GM19239 (cell line): ENCODE results near the gene AGT.
"Not testable (repeated sequence)": the region's sequence is repeated elsewhere in the genome, so short reads cannot be mapped to it uniquely, and the experiment has no call there.

Source experiments
- DNase-seq: peaks from one replicate; pipeline ENCODE4 v3.0.0; 2011; ENCODE audit warnings: low spot score; ENCODE audit not compliant: insufficient read length
- FAIRE-seq: peaks from 2 replicates; lab custom pipeline; 2011; peaks lifted over from hg19 to GRCh38; lab: Jason Lieb, UNC

Gene AGT

DNA sequence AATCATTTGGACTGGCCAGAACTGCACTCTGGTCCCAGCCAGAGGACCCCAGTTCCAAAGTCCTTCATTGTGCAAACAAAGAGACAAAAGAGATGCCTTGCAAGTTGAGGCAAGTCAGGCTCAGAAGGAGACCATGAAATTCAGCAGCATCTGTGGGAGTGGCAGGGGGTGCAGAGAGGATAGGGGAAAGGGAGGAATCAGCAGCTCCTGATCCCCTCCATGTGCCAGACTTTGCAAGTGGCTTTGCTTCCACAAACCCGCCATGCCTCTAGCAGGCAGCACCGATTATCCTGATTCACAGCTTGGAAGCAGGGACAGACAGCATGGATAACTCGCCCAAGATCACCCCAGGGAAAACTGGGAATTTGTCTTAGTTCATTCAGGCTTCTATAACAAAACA is 31.1 kb upstream of the AGT start:
- no peak for FAIRE-seq
- DNase-seq, result no peak

DNA sequence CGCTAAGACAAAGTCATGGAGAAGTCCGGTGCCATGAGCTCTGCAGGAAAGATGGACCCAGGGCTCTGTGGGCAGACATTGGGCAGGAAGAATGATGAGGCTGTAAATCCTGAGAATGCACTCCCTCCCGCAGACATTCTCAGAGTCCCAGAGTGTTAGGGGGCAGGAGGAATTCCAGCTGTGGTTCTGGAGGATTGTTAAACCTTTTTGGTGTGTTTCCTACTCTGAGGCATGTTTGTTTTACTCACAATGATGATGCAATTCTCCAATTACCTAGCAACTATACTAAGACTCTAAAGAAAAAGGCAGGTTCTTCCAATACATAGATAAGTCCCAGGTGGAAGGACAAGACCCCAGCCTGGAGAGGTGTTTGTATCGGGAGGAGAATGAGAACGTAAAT is 30.5 kb upstream of the AGT start:
- no peak for DNase-seq
- no peak for FAIRE-seq

DNA sequence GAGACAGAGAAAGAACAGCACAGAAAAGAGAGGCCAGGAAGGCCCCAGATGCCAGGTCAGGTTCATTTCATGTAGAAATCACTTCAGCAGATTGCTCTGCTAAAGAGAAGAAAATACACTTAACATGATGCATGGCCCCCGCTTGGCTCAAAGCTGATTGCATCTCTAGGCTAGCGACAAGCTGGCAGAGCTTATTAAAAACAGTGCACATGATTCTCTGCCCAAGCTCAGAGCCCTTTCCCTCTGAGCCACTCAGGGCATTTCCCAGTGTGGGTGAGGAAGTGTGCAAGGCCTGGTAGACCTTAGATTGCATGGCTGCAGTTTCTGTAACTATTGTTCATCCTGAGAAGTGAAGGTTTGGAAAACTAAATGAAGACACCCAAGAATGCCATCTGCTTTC is 30.0 kb upstream of the AGT start:
- no peak for FAIRE-seq
- DNase-seq, result no peak

DNA sequence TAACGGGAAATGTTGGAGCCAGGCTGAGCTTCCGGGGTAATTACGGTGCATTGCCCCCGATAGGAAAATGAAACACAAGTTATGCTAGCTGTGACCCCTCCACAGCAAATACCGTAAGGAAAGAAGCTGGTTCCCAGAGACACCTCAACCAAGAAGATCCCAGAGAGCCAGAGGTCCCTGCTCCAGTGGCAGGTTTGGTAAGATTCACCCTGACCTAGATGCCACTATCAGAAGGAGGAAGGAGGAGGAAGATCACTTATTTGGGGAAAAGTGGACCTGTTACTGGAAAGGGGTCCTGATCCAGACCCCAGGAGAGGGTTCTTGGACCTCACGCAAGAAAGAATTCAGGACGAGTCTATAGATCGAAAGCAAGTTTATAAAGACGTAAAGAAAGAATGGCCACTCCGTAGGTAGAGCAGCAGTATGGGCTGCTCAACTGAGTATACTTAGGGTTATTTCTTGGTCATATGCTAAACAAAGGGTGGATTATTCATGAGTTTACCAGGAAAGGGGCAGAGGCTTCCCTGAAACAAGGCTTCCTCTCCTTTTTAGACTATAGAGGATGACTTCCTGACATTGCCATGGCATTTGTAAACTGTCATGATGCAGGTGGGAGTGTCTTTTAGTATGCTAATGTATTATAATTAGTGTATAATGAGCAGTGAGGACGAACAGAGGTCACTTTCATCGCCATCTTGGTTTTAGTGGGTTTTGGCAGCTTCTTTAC is 25.8 kb upstream of the AGT start:
- FAIRE-seq, result no peak

DNA sequence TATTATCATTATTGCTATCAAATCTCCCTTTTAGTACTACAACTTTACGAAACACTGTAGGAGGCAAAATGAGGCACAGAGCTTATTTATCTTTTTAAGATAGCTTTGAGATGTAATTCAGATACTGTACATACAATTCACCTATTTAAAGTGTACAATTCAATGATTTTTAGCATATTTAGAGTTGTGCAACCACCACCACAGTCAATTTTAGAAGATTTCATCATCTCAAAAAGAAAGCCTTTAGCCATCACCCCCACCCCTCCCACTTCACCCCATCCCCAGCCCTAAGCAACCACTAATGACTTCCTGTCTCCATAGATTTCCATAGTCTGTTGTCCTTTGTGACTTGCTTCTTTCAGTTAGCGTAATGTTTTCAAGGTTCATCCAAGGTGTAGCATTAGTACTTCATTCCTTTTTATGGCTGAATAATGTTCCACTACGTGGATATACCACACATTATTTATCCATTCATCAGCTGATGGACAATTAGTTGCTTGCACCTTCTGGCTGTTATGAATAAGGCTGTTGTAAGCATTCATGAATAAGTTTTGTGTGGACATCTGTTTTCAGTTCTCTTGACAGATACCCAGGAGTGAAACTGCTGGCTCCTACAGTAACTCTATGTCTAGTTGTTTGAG is 23.8 kb upstream of the AGT start:
- FAIRE-seq (no peak), DNase-seq (no peak)

More for the DNA sequence above, 25.8 kb upstream of the AGT start:
- DNase-seq, result no peak

DNA sequence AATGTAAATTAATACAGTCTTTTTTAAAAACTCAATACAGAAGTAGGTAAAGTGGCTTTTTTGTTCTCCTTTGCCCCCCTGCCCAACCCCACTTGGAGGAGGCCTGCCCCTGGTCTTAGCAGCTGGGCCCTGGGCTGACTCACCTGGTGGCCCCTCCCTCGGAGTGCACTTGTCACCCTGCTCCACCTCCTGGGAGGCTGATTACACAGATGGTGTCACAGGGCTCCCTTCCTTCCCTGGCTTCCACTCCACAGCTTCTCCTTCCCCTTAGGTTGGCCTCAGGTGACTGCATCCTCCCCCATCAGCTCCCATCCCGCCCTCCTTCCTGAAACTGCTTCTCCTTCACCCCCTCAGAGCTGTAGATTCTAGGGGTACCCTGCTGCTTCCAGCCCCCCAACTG is 21.5 kb upstream of the AGT start:
- no peak for DNase-seq
- FAIRE-seq, result no peak

DNA sequence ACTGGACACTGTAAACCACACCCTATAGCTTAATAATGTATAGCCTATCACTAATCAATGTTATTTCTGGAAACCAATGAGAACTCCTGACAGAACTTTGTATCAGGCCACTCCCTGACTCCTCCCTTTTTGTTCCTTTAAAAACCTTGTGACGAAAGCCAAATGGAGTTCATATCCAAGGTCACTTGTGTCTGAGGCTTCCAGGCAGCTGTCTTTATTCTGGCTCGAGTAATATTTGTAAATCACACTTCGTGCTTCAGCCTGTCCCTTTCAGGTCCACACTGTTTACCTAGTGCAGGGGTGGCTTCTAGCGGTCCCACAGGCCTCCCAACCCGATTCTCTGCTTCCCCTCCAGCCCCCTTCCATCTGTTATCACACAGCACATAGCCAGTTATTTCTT is 17.1 kb upstream of the AGT start:
- FAIRE-seq (no peak), DNase-seq (no peak)

DNA sequence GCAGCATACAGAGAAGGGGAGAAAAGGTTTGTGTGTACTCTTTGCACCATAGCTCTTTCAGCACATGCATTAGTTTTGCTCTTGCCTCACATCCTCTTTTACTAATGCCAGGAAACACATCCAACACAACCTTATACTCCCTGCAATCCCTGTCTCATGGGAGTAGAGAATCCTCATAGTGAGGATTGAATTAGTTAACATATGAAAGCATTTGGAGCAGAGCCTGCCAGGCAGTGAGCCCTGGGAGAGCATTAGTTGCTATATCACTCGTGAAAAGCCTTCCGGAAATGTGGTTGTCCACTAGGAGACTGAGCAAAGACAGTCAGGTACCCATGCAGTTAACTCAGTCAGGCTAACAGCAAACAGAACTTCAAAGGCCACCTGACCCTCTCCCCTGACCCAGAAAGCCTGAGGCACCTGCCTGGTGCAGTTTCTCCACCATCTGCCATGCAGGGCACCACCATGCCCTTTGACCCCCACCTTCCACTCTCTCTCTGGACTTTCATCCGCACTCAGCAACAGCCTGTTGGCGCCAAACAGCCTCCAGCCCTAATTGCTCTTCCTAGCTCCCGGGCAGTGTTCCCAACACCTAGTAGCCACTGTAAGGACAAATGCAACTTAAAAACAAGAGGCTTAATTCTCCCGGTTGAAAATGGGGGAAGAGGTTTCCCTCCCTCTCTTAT is 14.9 kb upstream of the AGT start:
- no peak for DNase-seq
- FAIRE-seq, result no peak

DNA sequence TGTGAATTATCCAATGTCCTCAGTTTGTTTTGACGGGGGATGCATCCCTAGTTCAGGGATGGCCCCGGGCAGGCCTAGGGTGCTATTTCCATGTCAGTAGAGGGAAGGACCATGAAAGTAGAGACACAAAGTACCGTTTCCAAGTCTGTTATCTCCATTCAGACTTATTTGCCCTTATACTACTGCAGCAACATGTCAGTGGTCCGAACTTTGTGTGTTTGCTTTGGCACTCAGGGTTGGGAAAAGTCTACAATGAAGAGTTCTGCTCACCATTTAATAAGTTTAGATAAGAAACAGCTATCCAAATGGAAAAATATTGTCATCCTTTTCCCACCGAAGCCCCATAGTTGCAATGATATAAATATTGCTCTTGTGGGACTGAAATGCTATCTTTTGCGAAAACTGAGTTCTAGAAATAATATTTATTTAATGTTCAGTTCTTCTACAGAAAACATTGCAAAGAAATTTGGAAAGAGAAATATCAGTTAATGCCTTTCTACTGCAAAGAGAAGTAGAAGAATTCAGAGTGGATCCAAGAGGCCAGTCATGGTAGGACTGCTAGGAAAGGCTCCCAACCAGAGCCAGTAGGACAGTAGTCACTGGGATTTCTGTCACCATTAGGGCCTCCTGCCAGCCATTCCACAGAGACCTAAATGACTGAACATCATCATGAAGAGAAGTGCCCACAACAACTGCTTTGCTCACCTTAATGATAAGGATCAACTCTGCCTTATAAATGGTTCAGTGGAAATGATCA is 11.5 kb upstream of the AGT start:
- no peak for FAIRE-seq

DNA sequence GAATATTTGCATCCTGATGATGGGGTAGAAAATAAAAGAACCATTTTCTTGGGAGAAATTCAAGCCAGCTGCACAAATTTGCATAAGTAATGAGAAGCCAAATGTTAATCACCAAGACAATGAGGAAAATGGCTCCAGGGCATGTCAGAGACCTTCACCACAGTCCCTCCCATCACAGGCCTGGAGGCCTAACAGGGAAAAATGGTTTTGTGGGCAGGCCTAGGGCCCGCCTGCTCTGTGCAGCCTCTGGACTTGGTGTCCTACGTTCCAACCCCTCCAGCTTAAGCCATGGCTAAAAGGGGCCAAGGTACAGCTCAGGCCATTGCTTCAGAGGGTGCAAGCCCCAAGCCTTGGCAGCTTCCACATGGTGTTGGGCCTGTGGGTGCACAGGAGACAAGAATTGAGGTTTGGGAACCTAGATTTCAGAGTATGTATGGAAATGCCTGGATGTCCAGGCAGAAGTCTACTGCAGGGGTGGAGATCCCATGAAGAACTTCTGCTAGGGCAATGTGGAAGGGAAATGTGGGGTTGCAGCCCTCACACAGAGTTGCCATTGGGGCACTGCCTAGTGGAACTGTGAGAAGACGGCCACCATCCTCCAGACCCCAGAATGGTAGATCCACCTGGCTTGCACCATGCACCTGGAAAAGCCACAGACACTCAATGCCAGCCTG is 8.1 kb upstream of the AGT start:
- not testable (repeated sequence) for DNase-seq, FAIRE-seq

More for the DNA sequence above, 11.5 kb upstream of the AGT start:
- no peak for DNase-seq

DNA sequence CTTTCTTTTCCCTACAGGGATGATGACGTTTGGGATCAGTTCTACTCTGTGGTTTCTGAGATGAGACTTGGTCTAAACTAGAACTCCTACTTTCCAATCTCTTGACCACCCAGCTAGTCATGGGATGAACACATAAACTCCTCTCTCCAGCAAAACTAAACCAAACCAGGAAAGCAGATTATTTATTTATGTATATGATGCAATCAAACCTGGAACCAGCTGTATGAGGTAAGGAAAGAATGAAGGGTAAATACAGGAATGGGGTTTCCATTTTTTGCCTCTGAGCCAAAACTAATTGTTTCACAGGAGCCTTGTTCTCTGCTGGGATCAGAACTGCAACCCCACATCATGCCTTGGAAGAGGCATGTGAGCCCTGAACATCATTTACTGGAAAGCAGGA is 3.3 kb upstream of the AGT start:
- DNase-seq (no peak), FAIRE-seq (no peak)

DNA sequence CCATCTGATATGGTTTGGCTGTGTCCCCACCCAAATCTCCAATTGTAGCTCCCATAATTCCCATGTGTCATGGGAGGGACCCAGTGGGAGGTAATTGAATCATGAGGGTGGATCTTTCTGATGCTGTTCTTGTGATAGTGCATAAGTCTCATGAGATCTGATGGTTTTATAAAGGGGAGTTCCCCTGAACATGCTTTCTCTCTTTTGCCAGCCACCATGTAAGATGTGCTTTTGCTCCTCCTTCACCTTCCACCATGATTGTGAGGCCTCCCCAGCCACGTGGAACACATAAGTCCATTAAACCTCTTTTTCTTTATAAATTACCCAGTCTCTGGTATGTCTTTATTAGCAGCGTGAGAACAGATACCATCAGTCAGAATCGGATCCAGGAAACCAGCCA is 2.5 kb upstream of the AGT start:
- not testable (repeated sequence) for DNase-seq, FAIRE-seq

DNA sequence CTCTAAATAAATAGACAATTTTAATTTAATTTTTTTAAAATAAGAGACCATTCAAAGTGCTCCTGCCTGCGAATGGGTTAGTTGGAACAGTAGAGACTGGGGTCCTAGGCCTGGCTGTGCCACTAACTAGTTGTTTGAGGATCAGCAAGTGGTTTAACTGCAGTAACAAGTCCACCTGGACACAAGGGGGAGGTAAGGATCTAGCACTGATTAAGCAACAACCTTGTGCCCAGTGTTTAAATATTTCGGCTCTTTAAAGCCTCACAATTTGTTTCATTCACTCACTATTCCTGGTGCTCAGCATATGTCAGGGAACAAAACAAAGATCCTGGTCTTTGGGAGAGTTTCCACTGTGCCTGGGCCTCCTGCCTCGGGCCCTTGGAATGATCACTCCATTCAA is 1.6 kb upstream of the AGT start:
- no peak for FAIRE-seq
- no peak for DNase-seq

DNA sequence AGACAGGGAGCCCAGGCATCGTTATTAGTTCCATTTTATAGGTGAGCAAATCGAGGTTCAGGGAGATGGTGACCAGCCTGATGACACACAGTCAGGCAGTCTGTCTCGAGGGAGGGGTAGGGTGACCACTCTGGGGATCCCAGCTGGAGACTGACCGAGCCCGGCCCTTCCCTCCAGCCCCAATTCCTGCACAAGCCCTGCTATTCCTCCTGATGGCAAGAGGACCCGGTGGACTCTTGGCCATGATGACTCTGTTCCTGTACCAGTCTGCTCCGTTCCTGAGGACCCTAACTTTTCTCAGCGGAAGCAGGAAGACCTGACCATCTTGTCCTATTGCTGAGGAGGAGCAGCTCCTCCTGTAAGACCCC is 391 bp downstream of the AGT start:
- no peak for DNase-seq
- FAIRE-seq, result no peak

DNA sequence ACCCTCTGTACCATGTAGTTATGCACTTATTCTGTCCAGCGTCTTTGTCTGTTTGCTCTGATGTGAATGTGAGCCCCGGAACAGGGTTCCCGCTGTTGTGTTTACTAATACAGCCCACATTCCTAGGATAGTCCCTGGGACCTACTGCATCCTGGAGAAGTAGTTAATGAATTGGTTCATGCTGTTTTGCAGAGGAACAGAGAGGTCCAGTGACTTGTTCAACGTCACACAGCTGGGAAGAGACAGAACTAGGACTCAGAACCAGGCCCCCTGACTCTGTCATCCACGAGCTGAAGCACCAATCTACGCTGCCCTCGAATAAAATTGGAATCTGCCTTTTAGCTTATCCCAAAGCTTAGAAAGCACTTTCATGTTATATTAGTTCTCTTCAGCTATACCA is 784 bp downstream of the AGT start:
- FAIRE-seq (no peak), DNase-seq (no peak)

DNA sequence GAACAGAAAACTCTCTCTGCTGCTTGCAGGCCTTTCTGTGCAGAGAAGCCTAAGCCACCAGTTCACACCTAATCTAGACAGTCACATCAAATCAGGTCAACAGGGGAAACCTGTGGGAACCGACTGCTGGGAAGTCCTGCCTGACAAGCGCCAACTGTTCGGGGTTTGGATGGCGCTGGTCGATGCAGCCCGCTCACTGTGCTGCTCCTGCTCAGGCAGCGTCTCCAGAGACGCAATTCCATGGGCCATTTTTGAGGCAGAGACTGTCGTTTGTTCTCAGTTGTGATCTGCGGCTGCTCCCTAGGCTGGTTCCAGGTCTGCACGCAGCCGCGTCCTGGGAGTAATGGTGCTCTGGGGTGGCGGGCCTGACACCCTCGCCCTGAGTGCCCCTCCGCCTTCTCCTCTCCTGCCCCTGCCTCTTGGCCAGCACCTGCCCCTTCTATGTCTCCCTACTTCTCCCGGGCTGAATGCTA is 1.4 kb downstream of the AGT start:
- DNase-seq (no peak), FAIRE-seq (no peak)

DNA sequence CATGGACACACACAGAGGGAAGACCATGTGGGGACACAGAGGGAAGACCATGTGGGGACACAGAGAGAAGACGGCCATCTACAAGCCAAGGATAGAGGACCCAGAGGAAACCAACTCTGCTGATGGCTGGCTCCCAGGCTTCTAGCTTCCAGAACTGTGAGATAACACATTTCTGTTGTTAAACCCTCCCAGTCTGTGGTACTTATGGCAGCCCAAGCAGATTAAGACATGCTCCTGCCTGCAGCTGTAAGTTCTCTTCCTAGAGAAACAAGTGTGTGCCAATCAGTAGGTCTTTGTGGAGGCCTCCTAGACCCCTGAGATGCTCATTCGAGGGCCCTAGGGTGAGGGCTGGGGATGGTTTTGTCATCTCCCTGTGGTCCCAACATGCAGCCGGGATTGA is 2.7 kb downstream of the AGT start:
- FAIRE-seq (no peak), DNase-seq (no peak)

DNA sequence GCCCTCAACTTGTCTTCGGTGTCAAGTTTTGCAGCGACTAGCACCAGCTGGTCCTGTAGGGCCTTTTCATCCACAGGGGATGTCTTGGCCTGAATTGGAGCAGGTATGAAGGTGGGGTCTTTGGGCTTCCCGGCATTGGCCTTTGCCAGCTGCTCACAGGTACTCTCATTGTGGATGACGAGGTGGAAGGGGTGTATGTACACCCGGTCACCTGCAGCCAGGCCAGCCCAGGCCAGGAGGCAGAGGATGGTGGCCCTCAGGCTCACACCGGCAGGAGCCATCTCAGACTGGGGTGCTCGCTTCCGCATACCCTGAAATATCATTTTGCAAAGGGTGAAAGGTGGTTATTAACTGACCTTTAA is 3.4 kb downstream of the AGT start:
- FAIRE-seq, result no peak
- no peak for DNase-seq

DNA sequence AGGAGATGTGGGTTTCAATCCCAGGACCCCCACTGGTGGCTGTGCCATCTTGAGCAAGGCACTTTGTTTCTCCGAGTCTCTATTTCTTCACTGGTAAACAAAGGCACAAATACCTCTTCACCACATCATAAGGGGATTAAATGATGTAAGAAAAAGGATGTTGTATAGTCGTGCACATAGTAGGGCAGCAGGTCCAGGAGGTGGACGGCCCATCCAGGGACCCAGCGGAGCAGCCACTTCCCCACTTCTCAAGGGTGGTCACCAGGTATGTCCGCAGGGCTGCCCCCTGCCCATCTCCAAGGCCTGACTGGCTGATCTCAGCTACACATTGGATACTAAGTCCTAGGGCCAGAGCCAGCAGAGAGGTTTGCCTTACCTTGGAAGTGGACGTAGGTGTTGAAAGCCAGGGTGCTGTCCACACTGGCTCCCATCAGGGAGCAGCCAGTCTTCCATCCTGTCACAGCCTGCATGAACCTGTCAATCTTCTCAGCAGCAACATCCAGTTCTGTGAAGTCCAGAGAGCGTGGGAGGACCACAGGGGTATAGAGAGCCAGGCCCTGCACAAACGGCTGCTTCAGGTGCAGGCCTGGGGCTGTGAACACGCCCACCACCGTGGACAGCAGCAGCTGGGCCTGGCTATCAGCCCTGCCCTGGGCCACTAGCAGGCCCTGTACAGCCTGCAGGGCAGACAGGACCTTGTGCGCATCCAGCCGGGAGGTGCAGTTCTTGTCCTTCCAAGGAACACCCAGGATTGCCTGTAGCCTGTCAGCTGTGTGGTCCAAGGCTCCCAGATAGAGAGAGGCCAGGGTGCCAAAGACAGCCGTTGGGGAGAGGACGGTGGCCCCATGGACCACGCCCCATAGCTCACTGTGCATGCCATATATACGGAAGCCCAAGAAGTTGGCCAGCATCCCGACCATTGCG is 4.0 kb downstream of the AGT start:
- DNase-seq (no peak), FAIRE-seq (no peak)
